Amniotic stem cell (primary cell): ENCODE measurements around the gene CDK10.
"Not testable (repeated sequence)": the region's sequence is repeated elsewhere in the genome, so short reads cannot be mapped to it uniquely, and the experiment has no call there.

Experiments used
- DNase-seq: peaks from one replicate; lab custom pipeline; 2025; lab: John Stamatoyannopoulos, UW

The CDK10 gene

GRCh38 chr16:89668790-89669158, 17.7 kb upstream of the CDK10 start:
- DNase-seq, result no peak

- no peak for DNase-seq
Observed at GRCh38 chr16:89669755-89670154, 16.7 kb upstream of the CDK10 start.

- no peak for DNase-seq
Observed at GRCh38 chr16:89670496-89671431, 15.7 kb upstream of the CDK10 start.

GRCh38 chr16:89671565-89671964, 14.9 kb upstream of the CDK10 start:
- not testable (repeated sequence) for DNase-seq

GRCh38 chr16:89672177-89672941, 14.1 kb upstream of the CDK10 start:
- no peak for DNase-seq

GRCh38 chr16:89678258-89678657, 8.2 kb upstream of the CDK10 start:
- DNase-seq, result no peak

- no peak for DNase-seq
Observed at GRCh38 chr16:89685916-89686315, 573 bp upstream of the CDK10 start.

- DNase-seq, result no peak
Observed at GRCh38 chr16:89687092-89687940, 827 bp downstream of the CDK10 start.

- no peak for DNase-seq
Observed at GRCh38 chr16:89688395-89688794, 1.9 kb downstream of the CDK10 start.

GRCh38 chr16:89689142-89689541, 2.7 kb downstream of the CDK10 start:
- no peak for DNase-seq

GRCh38 chr16:89689621-89690020, 3.1 kb downstream of the CDK10 start:
- DNase-seq, result not testable (repeated sequence)

GRCh38 chr16:89690392-89690901, 4.0 kb downstream of the CDK10 start:
- no peak for DNase-seq

GRCh38 chr16:89691231-89691985, 4.9 kb downstream of the CDK10 start:
- no peak for DNase-seq

GRCh38 chr16:89691986-89692569, 5.6 kb downstream of the CDK10 start:
- no peak for DNase-seq

GRCh38 chr16:89693289-89693731, 6.8 kb downstream of the CDK10 start:
- no peak for DNase-seq

GRCh38 chr16:89693931-89694783, 7.7 kb downstream of the CDK10 start:
- no peak for DNase-seq

GRCh38 chr16:89694784-89695085, 8.2 kb downstream of the CDK10 start:
- not testable (repeated sequence) for DNase-seq

- no peak for DNase-seq
Observed at GRCh38 chr16:89695086-89695874, 8.8 kb downstream of the CDK10 start.
